ENCODE results near the gene COG8.

COG8 gene

GRCh38 chr16:69330286-69331109, 8.9 kb downstream of the COG8 start, which contains the start of gene PDF:
PDF (minus strand) TSS chr16:69330588; CDS start chr16:69330570, 18 bp downstream.
- Mint-ChIP-seq H3K4me3 (peak within 1 kb of the TSS; percentile 86), H3K27ac (peak within 1 kb of the TSS; percentile 83), H3K27me3 (ENCODE audit: low read depth) (no peaks in the 10 kb centered on the region), H3K36me3 (ENCODE audit: low read depth) (peaks cover 61% of the 10 kb centered on the region), H3K4me1 (ENCODE audit: low read depth) (peaks cover 38% of the 10 kb centered on the region), H3K9me3 (no peaks in the 10 kb centered on the region)
- DNase-seq (ENCODE audit: low spot score) = peak; percentile 91

- Mint-ChIP-seq H3K4me1 (ENCODE audit: low read depth) (peaks cover 36% of the 10 kb centered on the region), H3K9me3 (no peaks in the 10 kb centered on the region), H3K36me3 (ENCODE audit: low read depth) (peaks cover 61% of the 10 kb centered on the region), H3K27ac (peak overlapping the region; percentile 70), H3K27me3 (ENCODE audit: low read depth) (no peaks in the 10 kb centered on the region), H3K4me3 (peak overlapping the region; percentile 84)
- no peak for DNase-seq (ENCODE audit: low spot score)
Observed at GRCh38 chr16:69329369-69330285, 9.7 kb downstream of the COG8 start.

GRCh38 chr16:69328854-69329316, 10.5 kb downstream of the COG8 start:
- peak overlapping the region; percentile 84 for H3K4me3 Mint-ChIP-seq
- H3K9me3 Mint-ChIP-seq = no peaks in the 10 kb centered on the region
- H3K4me1 Mint-ChIP-seq (ENCODE audit: low read depth) = peaks cover 36% of the 10 kb centered on the region
- peak overlapping the region; percentile 70 for H3K27ac Mint-ChIP-seq
- H3K36me3 Mint-ChIP-seq (ENCODE audit: low read depth) = peaks cover 57% of the 10 kb centered on the region
- H3K27me3 Mint-ChIP-seq (ENCODE audit: low read depth) = no peaks in the 10 kb centered on the region
- no peak for DNase-seq (ENCODE audit: low spot score)

GRCh38 chr16:69327585-69328310, 11.6 kb downstream of the COG8 start:
- DNase-seq (ENCODE audit: low spot score) = no peak
- Mint-ChIP-seq H3K27ac (no peak overlapping the region), H3K4me3 (peak overlapping the region; percentile 84), H3K36me3 (ENCODE audit: low read depth) (peaks cover 54% of the 10 kb centered on the region), H3K27me3 (ENCODE audit: low read depth) (no peaks in the 10 kb centered on the region), H3K9me3 (no peaks in the 10 kb centered on the region), H3K4me1 (ENCODE audit: low read depth) (peaks cover 34% of the 10 kb centered on the region)

GRCh38 chr16:69326172-69326873, 13.0 kb downstream of the COG8 start:
- H3K27ac Mint-ChIP-seq = no peak overlapping the region
- peak overlapping the region; percentile 10 for H3K4me3 Mint-ChIP-seq
- H3K4me1 Mint-ChIP-seq (ENCODE audit: low read depth) = peaks cover 30% of the 10 kb centered on the region
- no peaks in the 10 kb centered on the region for H3K9me3 Mint-ChIP-seq
- no peaks in the 10 kb centered on the region for H3K27me3 Mint-ChIP-seq (ENCODE audit: low read depth)
- DNase-seq (ENCODE audit: low spot score) = no peak
- H3K36me3 Mint-ChIP-seq (ENCODE audit: low read depth) = peaks cover 58% of the 10 kb centered on the region

GRCh38 chr16:69325784-69326171, 13.6 kb downstream of the COG8 start:
- no peak for DNase-seq (ENCODE audit: low spot score)
- H3K27me3 Mint-ChIP-seq (ENCODE audit: low read depth) = no peaks in the 10 kb centered on the region
- H3K27ac Mint-ChIP-seq = no peak overlapping the region
- peak overlapping the region; percentile 10 for H3K4me3 Mint-ChIP-seq
- H3K36me3 Mint-ChIP-seq (ENCODE audit: low read depth) = peaks cover 60% of the 10 kb centered on the region
- H3K9me3 Mint-ChIP-seq = no peaks in the 10 kb centered on the region
- H3K4me1 Mint-ChIP-seq (ENCODE audit: low read depth) = peaks cover 30% of the 10 kb centered on the region

GRCh38 chr16:69324585-69325253, 14.6 kb downstream of the COG8 start:
- Mint-ChIP-seq H3K4me3 (no peak overlapping the region), H3K27me3 (ENCODE audit: low read depth) (no peaks in the 10 kb centered on the region), H3K36me3 (ENCODE audit: low read depth) (peaks cover 64% of the 10 kb centered on the region), H3K4me1 (ENCODE audit: low read depth) (peaks cover 30% of the 10 kb centered on the region), H3K9me3 (no peaks in the 10 kb centered on the region), H3K27ac (no peak overlapping the region)
- DNase-seq (ENCODE audit: low spot score) = no peak

- Mint-ChIP-seq H3K4me3 (no peak overlapping the region), H3K9me3 (no peaks in the 10 kb centered on the region), H3K36me3 (ENCODE audit: low read depth) (peaks cover 65% of the 10 kb centered on the region), H3K27ac (no peak overlapping the region), H3K27me3 (ENCODE audit: low read depth) (no peaks in the 10 kb centered on the region), H3K4me1 (ENCODE audit: low read depth) (peaks cover 25% of the 10 kb centered on the region)
- no peak for DNase-seq (ENCODE audit: low spot score)
Observed at GRCh38 chr16:69324013-69324531, 15.3 kb downstream of the COG8 start.

- no peaks in the 10 kb centered on the region for H3K27me3 Mint-ChIP-seq (ENCODE audit: low read depth)
- no peak for DNase-seq (ENCODE audit: low spot score)
- no peak overlapping the region for H3K4me3 Mint-ChIP-seq
- no peaks in the 10 kb centered on the region for H3K9me3 Mint-ChIP-seq
- no peak overlapping the region for H3K27ac Mint-ChIP-seq
- peaks cover 60% of the 10 kb centered on the region for H3K36me3 Mint-ChIP-seq (ENCODE audit: low read depth)
- peaks cover 18% of the 10 kb centered on the region for H3K4me1 Mint-ChIP-seq (ENCODE audit: low read depth)
Observed at GRCh38 chr16:69323415-69323814, 15.9 kb downstream of the COG8 start.

- H3K4me1 Mint-ChIP-seq (ENCODE audit: low read depth) = peaks cover 14% of the 10 kb centered on the region
- H3K4me3 Mint-ChIP-seq = no peak overlapping the region
- peaks cover 58% of the 10 kb centered on the region for H3K36me3 Mint-ChIP-seq (ENCODE audit: low read depth)
- no peak for DNase-seq (ENCODE audit: low spot score)
- no peaks in the 10 kb centered on the region for H3K27me3 Mint-ChIP-seq (ENCODE audit: low read depth)
- no peaks in the 10 kb centered on the region for H3K9me3 Mint-ChIP-seq
- H3K27ac Mint-ChIP-seq = no peak overlapping the region
Observed at GRCh38 chr16:69322343-69322742, 17.0 kb downstream of the COG8 start.

- no peak overlapping the region for H3K4me3 Mint-ChIP-seq
- H3K27ac Mint-ChIP-seq = no peak overlapping the region
- peaks cover 56% of the 10 kb centered on the region for H3K36me3 Mint-ChIP-seq (ENCODE audit: low read depth)
- H3K4me1 Mint-ChIP-seq (ENCODE audit: low read depth) = peaks cover 4% of the 10 kb centered on the region
- H3K27me3 Mint-ChIP-seq (ENCODE audit: low read depth) = no peaks in the 10 kb centered on the region
- DNase-seq (ENCODE audit: low spot score) = no peak
- no peaks in the 10 kb centered on the region for H3K9me3 Mint-ChIP-seq
Observed at GRCh38 chr16:69321080-69321479, 18.3 kb downstream of the COG8 start.

- Mint-ChIP-seq H3K36me3 (ENCODE audit: low read depth) (peaks cover 55% of the 10 kb centered on the region), H3K4me3 (no peak overlapping the region)
Observed at GRCh38 chr16:69320740-69321073, 18.7 kb downstream of the COG8 start.

More at GRCh38 chr16:69320740-69321073, 18.7 kb downstream of the COG8 start:
- Mint-ChIP-seq H3K9me3 (no peaks in the 10 kb centered on the region), H3K27ac (no peak overlapping the region), H3K4me1 (ENCODE audit: low read depth) (peaks cover under 1% of the 10 kb centered on the region), H3K27me3 (ENCODE audit: low read depth) (no peaks in the 10 kb centered on the region)
- DNase-seq (ENCODE audit: low spot score) = no peak
